ENCODE results near the gene SLC10A6.
A peak's percentile ranks its signal among the peaks of the same experiment; 100 is the strongest.
"Not testable (repeated sequence)": the region's sequence is repeated elsewhere in the genome, so short reads cannot be mapped to it uniquely, and the experiment has no call there.

The SLC10A6 gene, protein sequence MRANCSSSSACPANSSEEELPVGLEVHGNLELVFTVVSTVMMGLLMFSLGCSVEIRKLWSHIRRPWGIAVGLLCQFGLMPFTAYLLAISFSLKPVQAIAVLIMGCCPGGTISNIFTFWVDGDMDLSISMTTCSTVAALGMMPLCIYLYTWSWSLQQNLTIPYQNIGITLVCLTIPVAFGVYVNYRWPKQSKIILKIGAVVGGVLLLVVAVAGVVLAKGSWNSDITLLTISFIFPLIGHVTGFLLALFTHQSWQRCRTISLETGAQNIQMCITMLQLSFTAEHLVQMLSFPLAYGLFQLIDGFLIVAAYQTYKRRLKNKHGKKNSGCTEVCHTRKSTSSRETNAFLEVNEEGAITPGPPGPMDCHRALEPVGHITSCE

DNA sequence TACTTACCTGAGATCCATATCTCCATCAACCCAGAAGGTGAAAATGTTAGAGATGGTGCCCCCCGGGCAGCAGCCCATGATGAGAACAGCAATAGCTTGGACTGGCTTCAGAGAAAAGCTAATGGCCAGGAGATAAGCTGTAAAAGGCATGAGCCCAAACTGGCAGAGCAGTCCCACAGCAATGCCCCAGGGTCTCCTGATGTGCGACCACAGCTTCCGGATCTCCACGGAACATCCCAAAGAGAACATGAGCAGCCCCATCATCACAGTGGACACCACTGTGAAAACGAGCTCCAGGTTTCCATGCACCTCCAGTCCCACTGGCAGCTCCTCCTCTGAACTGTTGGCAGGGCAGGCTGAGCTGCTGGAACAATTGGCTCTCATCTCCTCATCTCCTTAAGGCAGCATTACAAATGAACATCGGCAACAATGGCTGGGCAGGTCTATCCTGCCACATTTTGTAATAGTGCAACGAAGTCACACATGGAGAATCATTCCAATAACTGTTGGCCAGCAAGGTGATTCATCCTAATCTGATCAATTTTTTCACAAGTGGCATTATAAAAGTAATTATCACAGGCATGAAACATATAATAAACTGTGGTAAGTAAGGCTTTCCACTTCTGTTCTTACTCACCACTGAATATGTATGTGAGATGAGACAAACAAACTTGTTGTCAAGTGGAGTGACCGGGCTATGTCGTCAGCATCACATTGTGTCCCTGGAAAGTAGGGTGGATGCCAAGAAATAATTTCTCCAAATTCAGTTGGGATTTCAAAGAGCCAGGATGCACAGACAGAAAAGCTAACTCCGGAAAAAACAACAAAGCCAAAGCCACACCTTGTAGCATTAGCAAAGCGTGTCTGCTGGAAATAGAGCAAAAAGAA, at the start of gene SLC10A6:
SLC10A6 (minus strand) TSS at position 653 of the 888 bp plus-strand sequence; CDS start at position 384, 269 bp downstream.
- DNase-seq, result no peak

DNA sequence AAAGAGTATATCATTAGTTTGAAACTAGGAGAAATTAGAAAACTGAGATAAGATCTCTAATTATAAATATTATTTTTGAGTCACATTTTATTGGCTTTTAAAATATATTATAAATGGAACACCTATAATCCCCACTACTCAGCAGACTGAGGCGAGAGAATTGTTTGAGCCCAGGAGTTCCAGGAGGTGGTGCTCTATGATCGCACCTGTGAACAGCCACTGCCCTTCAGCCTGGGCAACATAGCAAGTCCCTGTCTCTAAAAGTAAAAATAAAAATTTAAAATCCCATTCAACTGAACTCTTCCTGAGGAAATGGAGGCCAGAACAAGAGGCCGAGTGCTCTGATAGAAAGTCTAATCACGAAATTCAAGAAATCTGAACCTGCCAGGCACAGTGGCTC, 49.4 kb upstream of the SLC10A6 start:
- DNase-seq, result no peak

DNA sequence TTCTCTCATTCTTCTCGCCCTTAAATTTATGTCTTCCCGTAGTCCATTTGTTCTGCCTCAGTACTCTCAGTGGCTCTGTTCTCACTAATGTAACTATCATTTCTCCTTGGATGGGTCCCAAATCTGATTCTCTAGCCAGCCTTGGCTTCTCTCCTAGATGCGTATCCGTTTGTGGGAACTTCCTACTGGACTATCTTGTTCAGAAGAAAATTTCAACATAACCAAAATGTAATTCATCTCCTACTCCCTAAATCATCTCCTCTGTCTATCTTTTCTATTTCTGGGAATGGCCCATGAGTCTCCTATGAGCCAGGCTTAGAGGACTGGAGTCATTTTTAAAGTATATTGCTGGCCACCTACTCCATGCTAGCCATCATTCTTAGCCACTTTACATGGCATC, 47.4 kb upstream of the SLC10A6 start:
- DNase-seq, result no peak

GRCh38 chr4:86895692-86896488, 46.7 kb upstream of the SLC10A6 start:
- DNase-seq, result no peak

DNA sequence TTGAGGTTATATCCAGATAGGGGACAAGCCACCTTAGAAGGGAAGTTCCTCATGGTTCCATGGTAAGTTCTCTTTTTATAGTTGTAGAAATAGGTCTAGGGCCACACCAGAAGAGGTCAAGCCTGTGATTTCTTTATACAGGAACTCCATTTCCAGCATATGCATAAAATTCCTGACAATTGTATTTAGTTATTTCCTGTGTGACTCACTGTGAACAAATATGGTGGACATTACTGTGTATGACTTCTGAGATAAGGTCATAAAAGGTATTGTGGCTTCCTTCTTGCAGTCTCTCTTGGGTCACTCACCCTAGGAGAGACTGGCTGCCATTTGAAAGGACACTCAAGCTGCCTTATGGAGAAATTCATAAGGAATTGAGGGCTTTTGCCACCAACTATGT, 45.3 kb upstream of the SLC10A6 start:
- no peak for DNase-seq

DNA sequence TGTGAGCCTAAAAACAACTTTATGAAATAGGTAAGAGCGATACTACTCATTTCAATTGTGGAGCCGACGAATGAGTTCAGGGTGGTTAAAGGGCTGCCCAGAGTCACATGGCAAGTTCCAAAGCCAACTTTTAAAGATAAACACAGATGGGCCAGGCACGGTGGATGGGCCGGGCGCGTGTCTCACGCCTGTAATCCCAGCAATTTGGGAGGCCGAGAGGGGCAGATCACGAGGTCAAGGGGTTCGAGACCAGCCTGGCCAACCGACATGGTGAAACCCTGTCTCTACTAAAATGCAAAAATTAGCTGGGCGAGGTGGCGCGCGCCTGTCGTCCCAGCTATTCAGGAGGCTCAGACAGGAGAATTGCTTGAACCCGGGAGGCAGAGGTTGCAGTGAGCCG, 44.0 kb upstream of the SLC10A6 start:
- no peak for DNase-seq

DNA sequence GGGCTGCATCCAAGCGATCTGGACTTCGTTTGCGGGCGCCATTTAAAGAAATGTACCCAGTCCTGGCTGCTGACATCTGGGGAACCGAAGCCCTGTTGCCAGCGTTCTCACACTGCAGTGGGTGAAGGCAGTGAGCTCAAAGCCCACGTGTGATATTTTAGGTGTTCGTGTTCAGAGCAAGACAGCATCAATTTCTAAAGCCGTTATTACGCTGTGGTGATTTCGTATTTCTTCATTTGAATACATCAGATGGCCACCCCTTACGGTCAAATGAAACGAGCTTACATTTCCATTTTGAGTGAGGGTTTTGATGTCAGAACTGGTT, 43.4 kb upstream of the SLC10A6 start:
- DNase-seq, result no peak

DNA sequence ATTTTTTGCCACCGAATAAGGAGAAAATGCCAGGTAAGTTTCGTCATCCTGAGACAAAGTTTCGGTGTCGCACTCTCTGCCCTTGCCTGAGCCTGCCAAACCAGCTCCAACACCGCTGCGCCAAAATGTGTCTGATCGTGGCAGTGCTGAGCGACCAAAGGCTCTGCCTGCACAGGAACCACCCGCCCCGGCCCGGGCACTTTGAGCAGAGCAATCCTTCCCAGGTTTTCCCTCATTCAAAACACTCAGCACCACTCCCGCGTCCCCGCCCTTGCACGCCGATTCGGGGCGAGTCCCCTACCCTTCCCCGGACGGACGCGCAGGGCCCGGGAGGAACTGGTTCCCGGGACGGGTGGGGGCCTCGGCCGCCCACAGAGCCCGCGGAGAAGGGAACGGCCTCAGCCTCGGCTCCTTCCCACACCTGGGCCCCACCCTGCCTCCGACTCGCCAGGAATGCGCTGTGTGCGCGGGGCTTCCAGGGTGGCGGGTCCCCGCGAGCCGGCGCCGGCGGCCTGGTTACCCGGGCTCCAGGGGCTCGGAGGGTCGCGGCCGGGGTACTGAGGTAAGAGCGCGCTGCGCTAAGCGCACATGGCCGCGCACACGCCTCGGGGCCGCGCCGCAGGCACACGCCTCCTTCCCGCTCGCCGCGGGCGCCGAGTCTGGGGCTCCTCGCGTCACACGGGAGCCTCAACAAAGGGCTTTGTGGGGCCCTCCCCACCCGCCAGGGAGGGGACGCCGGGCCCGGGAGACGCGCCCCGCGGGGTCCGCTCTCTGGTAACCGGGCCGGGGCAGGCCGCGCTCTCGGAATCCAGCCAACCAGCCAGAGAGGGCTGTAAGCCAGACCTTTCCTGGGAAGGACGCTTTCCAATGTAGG, 42.8 kb upstream of the SLC10A6 start, which contains the start of gene C4orf36:
C4orf36 (minus strand) TSS at position 661 of the 874 bp plus-strand sequence. CDS start 902 bp downstream, outside the sequence.
- peak; percentile 80 for DNase-seq

DNA sequence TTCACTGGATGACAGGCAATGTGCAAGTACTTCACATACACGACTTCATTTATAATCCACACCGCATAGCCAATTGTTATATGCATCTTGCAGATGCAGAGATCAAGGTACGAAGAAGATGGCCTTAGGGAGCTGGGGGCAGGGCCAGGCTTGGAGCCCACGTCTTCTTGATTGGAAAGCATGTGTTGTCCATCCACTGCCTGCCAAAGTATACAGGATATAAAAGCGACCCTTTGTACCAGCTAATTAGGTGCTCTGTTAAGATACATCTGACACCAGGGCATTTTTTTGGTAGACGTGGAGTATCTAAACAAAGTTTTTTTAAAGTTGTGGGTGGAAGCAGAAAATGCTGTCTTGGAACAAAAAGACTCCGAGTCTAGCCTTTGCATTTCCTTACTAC, 41.6 kb upstream of the SLC10A6 start:
- DNase-seq, result no peak

- DNase-seq, result no peak
Observed at GRCh38 chr4:86879641-86880040, 30.5 kb upstream of the SLC10A6 start.

GRCh38 chr4:86878640-86879039, 29.5 kb upstream of the SLC10A6 start:
- DNase-seq, result no peak

- DNase-seq, result no peak
Observed at GRCh38 chr4:86876894-86877685, 27.9 kb upstream of the SLC10A6 start.

GRCh38 chr4:86875436-86875835, 26.3 kb upstream of the SLC10A6 start:
- DNase-seq, result not testable (repeated sequence)

- DNase-seq, result no peak
Observed at GRCh38 chr4:86872135-86872534, 23.0 kb upstream of the SLC10A6 start.

GRCh38 chr4:86870442-86871069, 21.4 kb upstream of the SLC10A6 start:
- no peak for DNase-seq

- DNase-seq, result no peak
Observed at GRCh38 chr4:86857341-86858052, 8.3 kb upstream of the SLC10A6 start.

DNA sequence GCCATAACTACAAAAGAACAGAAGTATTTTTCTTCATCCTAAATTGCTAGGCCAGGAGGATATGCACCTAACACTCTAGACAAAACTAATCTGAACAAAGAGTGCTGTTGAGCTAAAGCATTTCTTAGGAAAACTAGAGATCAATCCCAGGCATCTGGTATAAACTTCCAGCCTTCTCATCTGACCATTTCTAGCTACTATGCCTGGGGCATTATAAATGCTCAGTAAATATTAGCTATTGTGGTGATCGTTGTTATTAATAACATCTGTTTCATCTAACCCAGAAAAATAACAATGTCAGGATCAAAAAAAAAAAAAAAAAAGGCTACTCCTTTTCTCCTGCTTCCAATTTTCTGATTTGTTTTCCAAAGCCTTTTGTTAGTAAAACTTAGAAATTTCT, 7.7 kb upstream of the SLC10A6 start:
- DNase-seq, result no peak

- DNase-seq, result no peak
Observed at GRCh38 chr4:86855572-86855971, 6.4 kb upstream of the SLC10A6 start.

GRCh38 chr4:86853209-86853608, 4.0 kb upstream of the SLC10A6 start:
- no peak for DNase-seq

GRCh38 chr4:86848136-86848535, 1.0 kb downstream of the SLC10A6 start:
- DNase-seq, result no peak

All from left hindlimb (tissue), 1 donor.